Right ventricle myocardium inferior (tissue), 1 donor: ENCODE measurements around the gene HEATR3. TPM values are rescaled to one million over a fixed set of nuclear protein-coding genes. Genes with fewer than 3 reads are reported as not detected.

Experiments used
- ATAC-seq: fragments of 200-7000 bp; cut with Tn5 transposase; one replicate; pipeline ENCODE4 v1.9.1; 2020; ENCODE audit warnings: mild to moderate bottlenecking, moderate library complexity
- DNase-seq: peaks from one replicate; pipeline ENCODE4 v3.0.0; 2021; ENCODE audit errors: missing footprints
- intact Hi-C: fragments of 100-400 bp; cut with DNase I; formaldehyde crosslinking; loops from one replicate; pipeline ENCODE4 v1.11.0; 2022
- total RNA-seq: library from RNA; stranded (reverse); fragmentation: NEBNext Ultra II Directional; extraction: Animal tissue kit (Norgen Biotek cat#: 25700); gene quantifications from one replicate; pipeline ENCODE4 v1.2.1, GENCODE V29; 2021
- donor health status: DM: no; HTN: yes; CAD: no; lungs with severe emphysema.

Gene HEATR3
- total RNA-seq, 1 donor from 2014 or later = 10.1 TPM

DNA sequence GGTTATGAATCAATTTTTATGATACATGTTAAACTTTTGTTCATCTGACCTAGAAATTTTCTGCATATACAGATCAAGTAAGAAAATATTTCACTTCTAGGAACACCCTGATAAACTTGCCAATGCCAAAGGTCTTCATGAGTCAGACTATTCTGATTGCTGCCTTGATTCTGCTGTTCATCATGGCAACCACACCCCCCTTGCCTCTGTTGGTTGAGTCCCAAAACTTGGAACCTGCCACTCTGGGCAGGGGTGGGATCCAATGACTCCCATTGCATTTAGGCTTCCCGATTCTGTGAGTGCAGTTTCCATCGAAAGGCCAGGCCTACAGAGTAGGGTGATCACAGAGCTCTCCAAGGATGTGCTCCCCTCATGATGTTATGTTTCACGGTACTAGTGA, 71.5 kb downstream of the HEATR3 start:
- intact Hi-C loops = no loop called here
- DNase-seq = no peak
- ATAC-seq = no peak

DNA sequence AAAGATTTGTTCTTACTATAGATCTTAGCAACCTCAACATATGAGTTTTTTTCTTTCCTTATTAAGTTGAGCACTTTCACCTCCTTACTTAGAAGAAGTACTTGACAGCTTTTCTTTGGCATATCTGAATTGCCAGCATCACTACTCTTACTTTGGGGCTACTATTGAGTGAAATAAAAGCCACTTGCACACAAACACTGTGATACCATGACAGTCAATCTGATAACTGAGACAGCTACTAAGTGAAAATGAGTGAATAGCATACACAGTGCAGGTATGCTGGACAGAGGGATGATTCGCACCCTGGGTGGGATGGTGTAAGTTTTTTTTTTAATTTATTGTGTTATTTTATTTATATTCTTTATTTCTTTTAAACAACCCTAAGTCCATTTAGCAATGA, 73.8 kb downstream of the HEATR3 start:
- DNase-seq (no peak), ATAC-seq (no peak)
- intact Hi-C loops = no loop called here

DNA sequence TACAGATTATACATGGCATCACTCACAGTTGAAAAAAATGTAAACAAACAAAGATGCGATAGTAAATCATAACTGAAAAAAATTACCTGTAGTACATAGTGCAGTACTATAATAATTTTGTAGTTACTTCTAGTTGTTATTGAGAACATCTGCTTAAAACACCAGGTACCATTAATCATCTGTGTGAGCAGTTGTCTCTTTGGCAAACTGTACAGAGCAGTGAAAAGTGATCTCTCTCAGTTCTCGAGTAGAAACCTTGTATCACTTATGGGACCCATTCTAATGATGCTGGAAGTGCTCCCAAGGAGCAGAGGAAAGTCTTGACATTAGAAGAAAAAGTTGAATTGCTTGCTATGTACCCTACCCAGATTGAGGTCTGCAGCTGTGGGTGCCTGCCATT, 78.4 kb downstream of the HEATR3 start:
- ATAC-seq = no peak
- no peak for DNase-seq
- intact Hi-C loops = no loop called here

DNA sequence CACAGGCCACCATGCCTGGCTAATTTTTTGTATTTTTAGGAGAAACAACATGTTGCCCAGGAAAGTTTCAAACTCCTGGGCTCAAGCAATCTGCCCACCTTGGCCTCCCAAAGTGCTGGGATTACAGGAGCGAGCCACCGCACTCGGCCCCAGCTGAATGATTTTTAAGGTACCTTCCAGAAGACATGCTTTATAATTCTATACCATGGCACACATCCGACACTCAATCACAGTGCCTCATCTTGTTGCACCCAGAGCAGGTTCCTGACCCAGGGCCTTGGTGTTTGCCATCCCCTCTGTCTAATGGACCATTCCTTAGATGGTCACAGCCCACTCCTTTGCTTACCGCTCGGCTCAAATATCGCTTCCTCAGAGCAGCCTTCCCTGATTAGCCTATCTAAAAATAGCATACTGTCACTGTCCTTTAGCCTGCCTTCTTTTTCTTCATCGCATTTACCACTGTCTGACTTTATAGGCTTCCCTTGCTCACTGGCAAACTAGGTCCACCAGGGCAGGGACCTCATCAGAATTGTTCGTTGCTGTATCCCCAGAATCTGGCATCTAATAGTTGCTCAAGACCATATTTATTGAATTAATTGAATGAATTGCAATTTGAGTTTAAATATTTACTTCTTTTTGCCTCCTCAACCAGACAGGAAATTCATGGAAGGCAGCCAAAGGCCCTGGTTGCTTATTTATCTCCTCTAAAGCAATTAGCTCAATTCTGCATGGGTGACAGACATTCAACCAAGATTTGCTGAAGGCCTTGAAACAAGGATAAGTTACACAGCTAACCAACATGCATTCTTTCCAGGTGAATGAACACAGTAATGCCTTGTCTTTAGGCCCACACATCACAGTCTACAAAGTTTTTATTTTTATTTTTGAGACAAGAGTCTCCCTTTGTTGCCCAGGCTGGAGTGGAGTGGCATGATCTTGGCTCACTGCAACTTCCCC, 81.0 kb downstream of the HEATR3 start:
- no peak for ATAC-seq
- no peak for DNase-seq
- intact Hi-C loops = no loop called here

DNA sequence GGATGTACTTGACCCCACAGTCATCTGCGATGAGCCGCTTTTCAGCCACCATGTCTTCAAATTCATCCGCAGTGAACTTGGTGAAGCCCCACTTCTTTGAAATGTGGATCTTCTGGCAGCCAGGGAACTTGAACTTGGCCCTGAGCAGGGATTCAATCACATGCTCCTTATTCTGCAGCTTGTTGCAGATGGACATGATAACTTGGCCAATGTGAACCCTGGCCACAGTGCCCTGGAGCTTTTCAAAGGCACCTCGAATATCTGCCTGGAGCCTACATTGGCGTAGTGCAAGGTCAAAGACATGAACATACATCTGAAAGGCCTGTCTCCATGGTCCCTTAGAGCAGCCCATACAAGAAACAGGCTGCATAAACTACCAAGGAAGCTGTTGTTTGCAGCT, 85.6 kb downstream of the HEATR3 start:
- no peak for ATAC-seq
- DNase-seq = no peak
- intact Hi-C loops = no loop called here

DNA sequence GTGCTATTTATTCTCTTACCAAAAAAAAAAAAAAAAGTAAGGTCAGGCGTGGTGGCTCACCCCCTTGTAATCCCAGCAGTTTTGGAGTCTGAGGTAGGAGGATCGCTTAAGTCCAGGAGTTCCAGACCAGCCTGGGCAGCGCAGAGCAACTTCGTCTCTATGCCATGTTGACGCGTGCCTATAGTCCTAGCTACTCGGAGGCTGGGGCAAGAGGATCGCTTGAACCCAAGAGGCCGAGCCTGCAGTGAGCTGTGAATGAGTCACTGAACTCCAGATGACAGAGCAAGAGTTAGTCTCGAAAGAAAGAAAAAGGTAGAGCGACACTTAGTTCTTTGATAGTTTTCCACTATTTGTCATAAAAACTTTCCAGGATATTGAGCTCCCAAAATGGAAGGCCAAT, 86.0 kb downstream of the HEATR3 start:
- intact Hi-C loops = loop anchor here (2.0 kb wide), 2 partner anchors 51 to 59 kb away; no protein-coding TSS in a partner anchor
- ATAC-seq (no peak), DNase-seq (no peak)

DNA sequence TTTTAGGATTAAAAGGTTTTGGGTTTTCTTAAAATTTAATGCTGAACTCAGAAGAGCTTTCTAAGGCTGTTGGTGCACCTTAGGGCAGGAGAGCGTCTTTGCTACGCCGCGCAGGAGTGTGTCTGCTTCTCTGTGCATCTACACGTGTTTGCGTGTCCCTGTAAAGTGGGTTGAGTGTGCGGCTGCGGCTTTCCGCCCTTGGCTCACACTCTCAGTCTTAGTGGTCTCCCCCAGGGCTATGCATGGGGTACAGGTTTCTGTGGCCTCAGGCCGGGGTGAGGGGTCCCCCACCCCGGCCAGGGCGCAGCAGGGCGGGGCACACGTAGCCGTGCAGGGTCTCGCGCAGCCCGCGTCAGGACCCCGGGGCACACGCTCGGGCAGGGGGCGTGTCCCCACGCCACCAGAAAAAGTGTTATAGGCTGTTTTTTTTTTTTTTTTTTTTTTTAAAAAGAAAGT, 86.6 kb downstream of the HEATR3 start:
- ATAC-seq (peak; percentile 48), DNase-seq (peak; percentile 69)
- intact Hi-C loops = loop anchor here (2.0 kb wide), 2 partner anchors 50 to 58 kb away; no protein-coding TSS in a partner anchor

DNA sequence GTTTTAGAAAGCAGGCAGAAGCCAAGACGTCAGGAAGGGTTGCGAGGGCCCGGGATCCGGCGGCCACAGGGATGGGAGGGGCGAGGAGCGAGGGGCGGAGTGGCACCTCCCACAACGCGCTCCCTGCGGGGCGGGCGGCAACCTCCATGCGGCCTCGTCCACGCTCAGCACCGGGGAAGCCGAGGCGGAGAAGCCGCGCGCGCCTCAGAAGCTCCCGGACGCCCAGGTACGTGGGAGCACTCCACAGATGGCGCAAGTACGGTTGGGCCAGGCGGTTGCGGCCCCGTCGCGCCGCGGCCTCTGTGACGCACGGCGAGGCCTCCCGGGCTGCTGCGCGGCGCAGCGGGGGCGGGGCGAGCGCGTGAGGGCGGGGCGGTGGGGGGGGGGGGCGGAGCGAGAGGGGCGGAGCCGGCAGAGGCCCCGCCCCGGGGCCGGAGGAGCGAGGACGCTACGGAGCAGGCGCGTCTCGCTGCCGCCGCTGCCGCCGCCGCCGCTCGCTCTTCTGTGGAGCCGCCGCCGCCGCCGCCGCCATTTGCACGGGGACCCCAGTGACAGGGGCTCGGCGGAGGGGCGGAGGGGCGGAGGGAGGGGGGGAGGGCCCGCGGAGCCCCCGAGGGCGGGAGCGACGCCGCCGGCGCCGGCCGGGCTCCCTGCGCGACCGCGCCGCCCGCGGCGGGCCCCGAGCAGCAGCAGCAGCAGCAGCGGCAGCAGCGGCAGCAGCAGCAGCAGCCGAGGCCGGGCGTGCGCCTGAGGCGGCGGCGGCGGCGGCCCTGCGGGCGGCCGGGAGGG, 87.2 kb downstream of the HEATR3 start, which contains the start of gene TENT4B:
Gene TENT4B, plus strand, starts transcription at position 500 of the 789 bp plus-strand sequence. CDS start 316 bp downstream, outside the sequence.
- DNase-seq = peak; percentile 93
- intact Hi-C loops = loop anchor here (2.0 kb wide), 2 partner anchors 50 to 58 kb away; no protein-coding TSS in a partner anchor
- ATAC-seq = peak; percentile 95

DNA sequence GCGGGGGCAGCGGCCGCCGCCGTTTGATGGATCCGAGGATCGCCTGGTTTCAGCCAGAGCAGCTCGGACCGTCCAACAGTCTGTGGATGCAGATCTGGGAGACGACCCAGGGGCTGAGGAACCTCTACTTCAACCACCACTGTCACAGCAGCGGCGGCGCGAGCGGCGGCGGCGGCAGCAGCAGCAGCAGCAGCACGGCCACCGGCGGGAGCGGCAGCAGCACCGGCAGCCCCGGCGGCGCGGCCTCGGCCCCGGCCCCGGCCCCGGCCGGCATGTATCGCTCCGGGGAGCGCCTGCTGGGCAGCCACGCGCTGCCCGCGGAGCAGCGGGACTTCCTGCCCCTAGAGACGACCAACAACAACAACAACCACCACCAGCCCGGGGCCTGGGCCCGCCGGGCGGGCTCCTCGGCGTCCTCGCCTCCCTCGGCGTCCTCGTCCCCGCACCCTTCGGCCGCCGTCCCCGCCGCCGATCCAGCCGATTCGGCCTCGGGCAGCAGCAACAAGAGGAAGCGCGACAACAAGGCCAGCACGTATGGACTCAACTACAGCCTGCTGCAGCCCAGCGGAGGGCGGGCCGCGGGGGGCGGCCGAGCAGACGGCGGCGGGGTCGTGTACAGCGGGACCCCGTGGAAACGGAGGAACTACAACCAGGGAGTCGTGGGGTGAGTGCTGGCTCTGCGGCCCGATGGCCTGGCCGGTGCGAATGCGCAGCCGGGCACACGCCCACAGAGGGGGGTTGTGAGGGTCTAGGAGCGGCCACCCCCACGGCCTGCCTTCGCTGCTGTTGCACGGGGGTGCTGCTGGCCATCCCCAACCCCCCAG, 88.0 kb downstream of the HEATR3 start:
- DNase-seq = peak; percentile 83
- ATAC-seq = no peak
- intact Hi-C loops = loop anchor here (2.0 kb wide), 2 partner anchors 49 to 57 kb away; no protein-coding TSS in a partner anchor

DNA sequence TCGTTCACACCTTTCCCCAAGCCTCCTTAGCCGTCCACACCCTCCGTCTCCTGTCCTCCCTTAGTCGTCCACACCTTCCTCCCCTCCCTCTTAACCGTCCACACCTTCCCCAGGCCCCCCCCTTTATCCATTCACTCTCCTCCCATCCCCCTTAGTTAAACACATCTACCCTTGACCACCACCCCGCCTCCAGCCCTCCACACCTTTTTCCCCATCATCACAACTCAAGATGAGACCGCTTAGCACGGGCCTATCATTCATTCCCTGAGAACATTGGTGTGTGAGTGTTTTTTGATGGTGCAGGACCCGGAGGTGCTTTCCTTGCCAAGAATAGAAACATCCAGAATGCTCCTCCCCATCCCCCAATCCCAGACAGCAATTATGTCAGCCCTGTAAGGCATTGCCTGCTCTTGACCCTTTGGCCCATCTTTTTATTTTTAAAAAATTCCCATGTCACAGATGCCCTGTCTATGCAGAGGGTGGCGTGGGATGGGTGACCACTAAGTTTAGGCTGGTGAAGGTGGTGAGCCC, 88.7 kb downstream of the HEATR3 start:
- DNase-seq (no peak), ATAC-seq (no peak)
- intact Hi-C loops = no loop called here

DNA sequence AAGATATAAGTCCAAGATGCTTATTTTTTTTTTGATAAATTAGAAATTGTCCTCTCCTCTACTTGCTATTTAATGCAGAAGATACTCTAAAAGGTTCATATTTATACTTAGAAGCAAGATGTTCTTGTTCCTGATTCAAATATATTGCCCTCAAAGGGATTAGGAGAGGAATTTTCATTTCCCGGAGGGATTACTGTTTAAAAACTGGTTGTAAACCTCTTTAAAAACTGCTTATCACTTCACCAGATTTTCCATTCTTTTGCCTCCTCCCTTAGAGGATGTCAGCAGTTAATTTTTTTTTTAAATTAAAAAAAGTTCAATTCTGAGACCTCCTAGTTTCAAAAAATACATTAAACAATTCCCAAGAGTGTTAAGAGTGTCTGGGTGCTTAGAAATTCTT, 90.2 kb downstream of the HEATR3 start:
- ATAC-seq (no peak), DNase-seq (no peak)
- intact Hi-C loops = no loop called here

Other genes starting within 250 kb of the HEATR3 start
- gene ZNF423, start 209.9 kb upstream of the HEATR3 start, total RNA-seq = 8.8 TPM
- gene CNEP1R1, start 40.7 kb upstream of the HEATR3 start, total RNA-seq = 18.5 TPM
- 7.8 TPM for gene TENT4B, start 87.3 kb downstream of the HEATR3 start, total RNA-seq
- gene ADCY7, start 200.6 kb downstream of the HEATR3 start, total RNA-seq = 11.7 TPM